ENCODE data around the gene MYL7. TPM values are rescaled to one million over a fixed set of nuclear protein-coding genes. Genes with fewer than 3 reads are reported as not detected.

MYL7 gene
- total RNA-seq, 1 experiment from 2014 or later: 5.7 TPM

DNA sequence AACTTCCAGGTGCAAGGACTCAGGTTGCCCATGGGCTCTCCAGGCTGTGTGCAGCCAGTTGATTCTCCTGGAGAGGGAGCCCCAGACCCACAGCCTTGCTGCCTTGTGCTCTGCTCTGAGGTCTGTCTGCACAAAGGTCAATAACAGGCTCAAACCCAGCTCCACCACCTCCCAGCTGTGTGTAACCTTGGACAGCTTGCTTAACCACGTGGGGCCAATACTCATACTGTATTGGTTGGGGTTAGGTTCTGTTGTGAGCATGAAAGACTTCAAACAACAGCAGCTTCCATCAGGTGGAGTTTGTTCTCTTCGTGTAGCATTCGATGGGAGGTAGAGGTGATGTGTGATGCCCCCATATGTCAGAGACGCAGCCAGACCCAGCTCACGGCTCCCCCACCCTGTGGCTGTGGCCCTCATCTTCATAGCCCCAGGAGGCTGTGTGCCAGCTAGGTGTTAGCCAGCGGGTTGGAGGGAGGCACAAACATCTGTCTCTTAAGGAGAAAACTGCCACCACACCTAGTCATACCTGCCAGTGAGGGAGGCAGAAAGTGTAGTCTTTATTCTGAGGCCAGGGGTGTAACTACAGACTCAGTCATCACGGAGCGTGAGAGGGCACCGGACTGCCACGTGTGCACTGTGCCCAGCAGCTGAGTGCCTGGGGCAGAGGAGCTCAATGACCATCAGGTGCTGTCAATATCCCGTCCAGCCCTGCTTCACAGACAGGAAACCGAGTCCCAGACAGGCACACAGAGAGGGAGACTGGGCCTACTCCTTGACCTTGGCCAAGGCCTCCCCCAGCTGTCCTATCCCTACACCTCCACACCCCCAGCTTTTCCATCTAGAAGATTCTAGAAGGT lies 9.7 kb downstream of the MYL7 start:
- H3K27me3 Mint-ChIP-seq (ENCODE audit: low read depth): peaks cover 66% of the 10 kb centered on the region
- H3K18ac ChIP-seq (ENCODE audit: insufficient read length, low read depth, low read length): no peak overlapping the region
- peaks cover 12 to 22% of the 10 kb centered on the region in 2 experiments for H3K4me1 Mint-ChIP-seq
- peak; percentile 64 for DNase-seq
- no peak overlapping the region for H3K4me3 Mint-ChIP-seq
- no peak overlapping the region for H3K4me2 ChIP-seq (ENCODE audit: insufficient read depth, insufficient read length, low read length)
- H3K23ac ChIP-seq (ENCODE audit: insufficient read length, low read depth, low read length): no peak overlapping the region
- H3K79me1 ChIP-seq (ENCODE audit: insufficient read depth, low read depth, low read length, poor library complexity, severe bottlenecking): no peaks in the 10 kb centered on the region
- no peak overlapping the region for H4K5ac ChIP-seq (ENCODE audit: insufficient read length, low read depth, low read length)
- H2BK120ac ChIP-seq (ENCODE audit: low read depth, low read length, poor library complexity, severe bottlenecking): no peak overlapping the region
- no peak overlapping the region for H4K91ac ChIP-seq (ENCODE audit: insufficient read length, low read depth, low read length)
- no peak overlapping the region for H2BK20ac ChIP-seq (ENCODE audit: low read depth, low read length, poor library complexity, severe bottlenecking)
- H3K23me2 ChIP-seq (ENCODE audit: insufficient read length, low read depth, low read length, poor library complexity, severe bottlenecking): no peaks in the 10 kb centered on the region
- no peak overlapping the region for H2BK5ac ChIP-seq (ENCODE audit: insufficient read length, low read length)
- H3K14ac ChIP-seq (ENCODE audit: insufficient read depth, low read length): no peak overlapping the region
- no peaks in the 10 kb centered on the region; the same call in 1 of the 2 replicates for H3K4me1 ChIP-seq (ENCODE audit: insufficient read depth, low read length)
- no peaks in the 10 kb centered on the region for H4K20me1 ChIP-seq (ENCODE audit: control insufficient read depth, insufficient read depth, insufficient read length)
- no peak overlapping the region for H3K27ac Mint-ChIP-seq
- WGBS (ENCODE audit: extremely low coverage, insufficient read length, low lambda C conversion rate): no CpG with 5 or more reads among the region's 12 CpGs
- no peak overlapping the region for H3T11ph ChIP-seq (ENCODE audit: low read length)
- H2BK12ac ChIP-seq (ENCODE audit: insufficient read length, low read depth, low read length): no peak overlapping the region
- TF ChIP-seq CTCF (conservative IDR thresholded peaks at IDR 0.05): peak; percentile 66
- no peaks in the 10 kb centered on the region for H3K9me3 ChIP-seq (ENCODE audit: control insufficient read depth, low read depth, low read length)
- H3K4ac ChIP-seq (ENCODE audit: low read depth, low read length): no peak overlapping the region
- H3K9me3 Mint-ChIP-seq: peaks cover 8 to 9% of the 10 kb centered on the region in 2 experiments
- no peak overlapping the region for H2BK15ac ChIP-seq (ENCODE audit: low read depth, low read length)
- no peak overlapping the region for H3K27ac ChIP-seq (ENCODE audit: insufficient read length, low read depth, low read length)
- H3K27me3 ChIP-seq (ENCODE audit: insufficient read depth, low read length): no peaks in the 10 kb centered on the region; the same call in 1 of the 2 replicates
- no peaks in the 10 kb centered on the region; a peak in 1 of 7 replicates for H3K36me3 Mint-ChIP-seq (ENCODE audit: insufficient read depth in 1 of 3, low read depth in 3 of 3)
- no peak overlapping the region for H3K56ac ChIP-seq (ENCODE audit: insufficient read length, low read depth, low read length)
- no peak overlapping the region for H2AK5ac ChIP-seq (ENCODE audit: insufficient read length, low read length)
- no peaks in the 10 kb centered on the region for H3K79me2 ChIP-seq (ENCODE audit: insufficient read depth, low read length)
- H3K9ac ChIP-seq (ENCODE audit: extremely low read depth, insufficient read length, low read length): no peak overlapping the region
- no peak overlapping the region for H2AFZ ChIP-seq (ENCODE audit: low read length)
- no peak overlapping the region for H4K8ac ChIP-seq (replicated peaks; ENCODE audit: insufficient read length, low read depth, low read length)

Data from H9 (cell line).